HG02852 (cell line): Measurements from ENCODE around the gene BIN1.
"Not testable (repeated sequence)": the region's sequence is repeated elsewhere in the genome, so short reads cannot be mapped to it uniquely, and the experiment has no call there.

Source experiments
- ATAC-seq: cut with Tn5 transposase; IDR thresholded peaks from one replicate; pipeline ENCODE4 v1.9.1; 2021; ENCODE audit warnings: mild to moderate bottlenecking, moderate library complexity; ENCODE audit not compliant: unreplicated experiment

BIN1 gene

GRCh38 chr2:127134833-127135830 lies 28.2 kb upstream of the BIN1 start:
- no peak for ATAC-seq

GRCh38 chr2:127134235-127134634 lies 27.3 kb upstream of the BIN1 start:
- ATAC-seq, result no peak

- ATAC-seq, result no peak
Observed at GRCh38 chr2:127133793-127134192, 26.8 kb upstream of the BIN1 start.

- ATAC-seq, result no peak
Observed at GRCh38 chr2:127130421-127130820, 23.5 kb upstream of the BIN1 start.

- no peak for ATAC-seq
Observed at GRCh38 chr2:127129937-127130336, 23.0 kb upstream of the BIN1 start.

GRCh38 chr2:127128445-127128904 lies 21.5 kb upstream of the BIN1 start:
- peak; percentile 90 for ATAC-seq

- no peak for ATAC-seq
Observed at GRCh38 chr2:127125821-127126220, 18.9 kb upstream of the BIN1 start.

- ATAC-seq, result no peak
Observed at GRCh38 chr2:127124426-127124825, 17.5 kb upstream of the BIN1 start.

GRCh38 chr2:127122361-127123027 lies 15.5 kb upstream of the BIN1 start:
- ATAC-seq, result no peak

- ATAC-seq, result no peak
Observed at GRCh38 chr2:127121776-127122176, 14.8 kb upstream of the BIN1 start.

GRCh38 chr2:127121353-127121752 lies 14.4 kb upstream of the BIN1 start:
- ATAC-seq, result no peak

- not testable (repeated sequence) for ATAC-seq
Observed at GRCh38 chr2:127120408-127120807, 13.5 kb upstream of the BIN1 start.

GRCh38 chr2:127118467-127118866 lies 11.5 kb upstream of the BIN1 start:
- ATAC-seq, result no peak

GRCh38 chr2:127118038-127118437 lies 11.1 kb upstream of the BIN1 start:
- ATAC-seq, result no peak

GRCh38 chr2:127117603-127118002 lies 10.6 kb upstream of the BIN1 start:
- ATAC-seq, result no peak

GRCh38 chr2:127115471-127116199 lies 8.7 kb upstream of the BIN1 start:
- ATAC-seq, result no peak

- no peak for ATAC-seq
Observed at GRCh38 chr2:127110985-127111384, 4.0 kb upstream of the BIN1 start.

GRCh38 chr2:127108090-127108523 lies 1.2 kb upstream of the BIN1 start:
- ATAC-seq, result no peak

GRCh38 chr2:127107622-127107999 lies 657 bp upstream of the BIN1 start:
- peak; percentile 16 for ATAC-seq

GRCh38 chr2:127106457-127106990 lies 430 bp downstream of the BIN1 start:
- peak; percentile 21 for ATAC-seq
